Measurements from ENCODE around the gene ZNF708. TPM values are rescaled to one million over a fixed set of nuclear protein-coding genes. Genes with fewer than 3 reads are reported as not detected.

ZNF708 gene
- 0.55 to 1.5 TPM (median 1.1 TPM) in 5 replicates for total RNA-seq (2022; extraction: Qiagen RNA extraction; ENCODE audit: low read depth)

GRCh38 chr19:21328885-21329605 is at the start of gene ZNF708:
Gene ZNF708 (minus strand): TSS chr19:21329410. CDS start chr19:21329212, 198 bp downstream.

GRCh38 chr19:21358768-21359451 is 29.7 kb upstream of the ZNF708 start, which contains the start of gene ZNF738:
Gene ZNF738 (plus strand): TSS chr19:21359000. CDS start chr19:21359141, 141 bp downstream.

Other genes with a start within 250 kb of the ZNF708 start
- 2.2 to 3.8 TPM (median 3.1 TPM) in 5 replicates for gene ZNF714, start 247.2 kb downstream of the ZNF708 start, total RNA-seq (2022; extraction: Qiagen RNA extraction; ENCODE audit: low read depth)
- 2.9 to 4.1 TPM (median 3.7 TPM) in 5 replicates for gene ZNF431, start 187.4 kb downstream of the ZNF708 start, total RNA-seq (2022; extraction: Qiagen RNA extraction; ENCODE audit: low read depth)
- gene ZNF738, start 29.6 kb upstream of the ZNF708 start, total RNA-seq (2022; extraction: Qiagen RNA extraction; ENCODE audit: low read depth) = 0.51 to 1.0 TPM (median 0.66 TPM) in 5 replicates
- gene ZNF493, start 67.7 kb upstream of the ZNF708 start, total RNA-seq (2022; extraction: Qiagen RNA extraction; ENCODE audit: low read depth) = 0.19 to 0.25 TPM in 2 of 5 replicates, not detected in the others
- gene ZNF429, start 176.2 kb upstream of the ZNF708 start, total RNA-seq (2022; extraction: Qiagen RNA extraction; ENCODE audit: low read depth) = not detected in 5 replicates